Fibroblast of the conjunctiva (primary cell): Measurements from ENCODE around the gene RPAP2.
A peak's percentile ranks its signal among the peaks of the same experiment; 100 is the strongest.
"Not testable (repeated sequence)": the region's sequence is repeated elsewhere in the genome, so short reads cannot be mapped to it uniquely, and the experiment has no call there.

Experiments used
- DNase-seq: peaks from one replicate; pipeline ENCODE4 v3.0.0-alpha.2; 2010; ENCODE audit warnings: low read depth

The RPAP2 gene

GRCh38 chr1:92323473-92324453, 24.9 kb downstream of the RPAP2 start:
- no peak for DNase-seq

- no peak for DNase-seq
Measured at GRCh38 chr1:92324784-92325183, 25.9 kb downstream of the RPAP2 start.

- no peak for DNase-seq
Measured at GRCh38 chr1:92326681-92327080, 27.8 kb downstream of the RPAP2 start.

DNA sequence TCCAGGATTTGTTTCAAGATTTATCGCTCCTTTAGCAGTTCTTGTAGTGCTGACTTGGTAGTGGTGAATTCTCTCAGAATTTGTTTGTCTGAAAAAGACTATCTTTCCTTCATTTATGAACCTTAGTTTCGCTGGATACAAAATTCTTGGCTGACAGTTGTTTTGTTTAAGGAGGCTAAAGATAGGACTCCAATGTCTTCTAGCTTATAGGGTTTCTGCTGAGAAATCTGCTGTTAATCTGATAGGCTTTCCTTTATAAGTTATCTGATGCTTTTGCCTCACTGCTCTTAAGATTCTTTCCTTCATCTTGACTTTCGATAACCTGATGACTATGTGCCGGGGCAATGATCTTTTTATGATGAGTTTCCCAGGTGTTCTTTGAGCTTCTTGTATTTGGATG, 28.9 kb downstream of the RPAP2 start:
- no peak for DNase-seq

GRCh38 chr1:92329347-92330129, 30.7 kb downstream of the RPAP2 start:
- DNase-seq = peak; percentile 29

GRCh38 chr1:92333668-92334067, 34.8 kb downstream of the RPAP2 start:
- DNase-seq = no peak

GRCh38 chr1:92340154-92340553, 41.3 kb downstream of the RPAP2 start:
- DNase-seq = no peak

DNA sequence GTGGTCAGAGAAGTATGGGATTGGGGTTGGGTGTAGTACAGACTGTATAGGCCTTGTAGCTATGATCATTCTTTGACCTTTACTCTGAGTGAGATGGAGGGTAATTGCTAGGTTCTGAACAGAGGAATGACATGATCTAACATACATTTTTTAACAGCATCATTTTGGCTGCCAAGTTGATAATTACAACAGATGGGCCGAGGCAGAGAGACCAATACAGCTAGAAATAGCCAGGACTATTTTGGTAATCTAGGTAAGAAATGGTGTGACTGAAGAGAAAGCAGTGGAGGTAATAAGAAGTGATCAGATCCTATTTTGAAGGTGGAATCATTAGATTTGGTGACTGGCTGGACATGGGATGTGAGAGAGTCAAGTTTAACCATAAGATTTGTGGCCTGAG, 43.5 kb downstream of the RPAP2 start:
- DNase-seq = no peak

GRCh38 chr1:92343061-92343460, 44.2 kb downstream of the RPAP2 start:
- DNase-seq = peak; percentile 14

- DNase-seq = no peak
Measured at GRCh38 chr1:92346866-92347640, 48.2 kb downstream of the RPAP2 start.

GRCh38 chr1:92352856-92353255, 54.0 kb downstream of the RPAP2 start:
- no peak for DNase-seq

GRCh38 chr1:92354259-92354658, 55.4 kb downstream of the RPAP2 start:
- DNase-seq = no peak

- peak; percentile 75 for DNase-seq
Measured at GRCh38 chr1:92356956-92357355, 58.1 kb downstream of the RPAP2 start.

DNA sequence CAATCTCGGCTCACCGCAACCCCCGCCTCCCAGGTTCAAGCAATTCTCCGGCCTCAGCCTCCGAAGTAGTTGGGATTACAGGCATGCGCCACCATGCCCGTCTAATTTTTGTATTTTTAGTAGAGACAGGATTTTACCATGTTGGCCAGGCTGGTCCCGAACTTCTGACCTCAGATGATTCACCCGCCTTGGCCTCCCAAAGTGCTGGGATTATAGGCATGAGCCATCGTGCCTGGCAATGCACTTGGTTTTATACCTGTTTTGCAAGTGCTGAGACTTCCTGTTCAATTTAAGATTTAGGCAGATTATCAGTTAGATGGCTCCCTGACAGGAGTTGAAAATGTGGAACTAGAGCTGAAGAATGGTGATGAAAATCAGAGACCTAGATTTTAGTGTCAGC, 60.5 kb downstream of the RPAP2 start:
- DNase-seq = not testable (repeated sequence)

- DNase-seq = no peak
Measured at GRCh38 chr1:92359986-92360385, 61.1 kb downstream of the RPAP2 start.

GRCh38 chr1:92362970-92363369, 64.1 kb downstream of the RPAP2 start:
- DNase-seq = no peak

DNA sequence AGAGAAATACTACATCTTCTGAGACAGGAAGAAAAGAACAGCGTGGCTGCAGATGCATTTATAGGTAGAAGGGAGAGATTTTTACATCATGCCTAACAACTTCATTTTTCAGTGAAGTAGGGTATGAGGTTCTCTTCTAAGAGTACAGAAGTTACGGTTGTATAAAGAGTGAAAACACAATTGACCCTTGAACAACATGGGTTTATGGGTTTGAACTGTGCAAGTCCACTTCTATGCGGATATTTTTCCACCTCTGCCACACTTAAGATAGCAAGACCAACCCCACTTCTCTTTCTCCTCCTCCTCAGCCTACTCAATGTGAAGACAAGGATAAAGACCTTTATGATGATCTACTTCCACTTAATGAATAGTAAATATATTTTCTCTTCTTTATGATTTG, 64.5 kb downstream of the RPAP2 start:
- no peak for DNase-seq

- no peak for DNase-seq
Measured at GRCh38 chr1:92365378-92366039, 66.7 kb downstream of the RPAP2 start.

GRCh38 chr1:92366040-92366395, 67.2 kb downstream of the RPAP2 start:
- no peak for DNase-seq

DNA sequence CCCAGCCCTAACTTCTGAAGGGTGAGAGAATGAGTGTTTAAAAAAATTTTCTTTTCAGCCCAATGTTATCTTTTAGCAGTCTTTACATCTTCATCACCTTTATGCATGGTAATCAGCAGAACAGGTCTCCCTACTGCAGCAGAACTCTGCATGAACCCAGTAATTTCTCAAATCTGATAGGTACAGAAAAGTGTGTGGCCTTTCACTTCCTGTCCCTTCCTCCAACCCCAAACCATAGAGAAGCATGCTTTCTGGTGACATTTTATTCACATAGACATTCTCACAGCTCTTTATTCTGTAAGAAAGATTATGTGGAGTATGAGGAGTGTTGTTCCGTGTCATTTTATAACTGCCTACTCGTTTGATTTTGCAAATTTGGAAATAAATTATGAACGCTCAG, 68.6 kb downstream of the RPAP2 start:
- no peak for DNase-seq

- no peak for DNase-seq
Measured at GRCh38 chr1:92372164-92372563, 73.3 kb downstream of the RPAP2 start.

GRCh38 chr1:92374223-92374622, 75.4 kb downstream of the RPAP2 start:
- no peak for DNase-seq
